GM10266 (cell line): ENCODE data around the gene LAMA2.

Source experiments
- DNase-seq: peaks from one replicate; pipeline ENCODE4 v3.0.0; 2012; ENCODE audit errors: extremely low spot score
- TF ChIP-seq, protein P1 (sequence below): IDR thresholded peaks from 2 replicates; pipeline ENCODE4 v1.5.1; 2012; ENCODE audit warnings: mild to moderate bottlenecking, low read depth; ENCODE audit not compliant: control insufficient read depth, insufficient read depth; ENCODE audit errors: missing control alignments

The LAMA2 gene, protein sequence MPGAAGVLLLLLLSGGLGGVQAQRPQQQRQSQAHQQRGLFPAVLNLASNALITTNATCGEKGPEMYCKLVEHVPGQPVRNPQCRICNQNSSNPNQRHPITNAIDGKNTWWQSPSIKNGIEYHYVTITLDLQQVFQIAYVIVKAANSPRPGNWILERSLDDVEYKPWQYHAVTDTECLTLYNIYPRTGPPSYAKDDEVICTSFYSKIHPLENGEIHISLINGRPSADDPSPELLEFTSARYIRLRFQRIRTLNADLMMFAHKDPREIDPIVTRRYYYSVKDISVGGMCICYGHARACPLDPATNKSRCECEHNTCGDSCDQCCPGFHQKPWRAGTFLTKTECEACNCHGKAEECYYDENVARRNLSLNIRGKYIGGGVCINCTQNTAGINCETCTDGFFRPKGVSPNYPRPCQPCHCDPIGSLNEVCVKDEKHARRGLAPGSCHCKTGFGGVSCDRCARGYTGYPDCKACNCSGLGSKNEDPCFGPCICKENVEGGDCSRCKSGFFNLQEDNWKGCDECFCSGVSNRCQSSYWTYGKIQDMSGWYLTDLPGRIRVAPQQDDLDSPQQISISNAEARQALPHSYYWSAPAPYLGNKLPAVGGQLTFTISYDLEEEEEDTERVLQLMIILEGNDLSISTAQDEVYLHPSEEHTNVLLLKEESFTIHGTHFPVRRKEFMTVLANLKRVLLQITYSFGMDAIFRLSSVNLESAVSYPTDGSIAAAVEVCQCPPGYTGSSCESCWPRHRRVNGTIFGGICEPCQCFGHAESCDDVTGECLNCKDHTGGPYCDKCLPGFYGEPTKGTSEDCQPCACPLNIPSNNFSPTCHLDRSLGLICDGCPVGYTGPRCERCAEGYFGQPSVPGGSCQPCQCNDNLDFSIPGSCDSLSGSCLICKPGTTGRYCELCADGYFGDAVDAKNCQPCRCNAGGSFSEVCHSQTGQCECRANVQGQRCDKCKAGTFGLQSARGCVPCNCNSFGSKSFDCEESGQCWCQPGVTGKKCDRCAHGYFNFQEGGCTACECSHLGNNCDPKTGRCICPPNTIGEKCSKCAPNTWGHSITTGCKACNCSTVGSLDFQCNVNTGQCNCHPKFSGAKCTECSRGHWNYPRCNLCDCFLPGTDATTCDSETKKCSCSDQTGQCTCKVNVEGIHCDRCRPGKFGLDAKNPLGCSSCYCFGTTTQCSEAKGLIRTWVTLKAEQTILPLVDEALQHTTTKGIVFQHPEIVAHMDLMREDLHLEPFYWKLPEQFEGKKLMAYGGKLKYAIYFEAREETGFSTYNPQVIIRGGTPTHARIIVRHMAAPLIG (N-terminal part only)

DNA sequence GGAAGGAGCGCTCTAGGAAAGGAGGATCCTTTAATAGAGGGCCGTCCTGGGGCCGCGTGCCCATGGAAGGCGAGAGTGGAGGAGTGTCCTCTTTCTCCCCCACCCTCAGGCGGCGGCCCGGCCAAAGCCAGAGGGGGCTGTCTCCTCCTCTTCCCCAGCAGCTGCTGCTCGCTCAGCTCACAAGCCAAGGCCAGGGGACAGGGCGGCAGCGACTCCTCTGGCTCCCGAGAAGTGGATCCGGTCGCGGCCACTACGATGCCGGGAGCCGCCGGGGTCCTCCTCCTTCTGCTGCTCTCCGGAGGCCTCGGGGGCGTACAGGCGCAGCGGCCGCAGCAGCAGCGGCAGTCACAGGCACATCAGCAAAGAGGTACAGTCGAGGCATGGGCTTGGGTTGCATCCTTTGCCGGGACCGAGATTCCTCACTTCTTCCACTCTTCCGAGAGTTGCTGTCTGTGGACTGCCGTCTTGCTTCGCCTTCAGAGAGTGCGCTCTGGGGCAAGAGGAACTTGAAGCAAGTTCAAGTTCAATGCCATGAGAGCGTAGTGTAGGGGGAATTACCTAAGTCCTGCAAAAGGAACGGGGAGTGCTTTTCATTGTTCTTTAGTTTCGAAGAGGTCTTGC lies at the start of gene LAMA2:
LAMA2 (plus strand) TSS at position 148 of the 621 bp plus-strand sequence; CDS start at position 256, 108 bp downstream.
- no peak for DNase-seq
- TF ChIP-seq, protein P1, sequence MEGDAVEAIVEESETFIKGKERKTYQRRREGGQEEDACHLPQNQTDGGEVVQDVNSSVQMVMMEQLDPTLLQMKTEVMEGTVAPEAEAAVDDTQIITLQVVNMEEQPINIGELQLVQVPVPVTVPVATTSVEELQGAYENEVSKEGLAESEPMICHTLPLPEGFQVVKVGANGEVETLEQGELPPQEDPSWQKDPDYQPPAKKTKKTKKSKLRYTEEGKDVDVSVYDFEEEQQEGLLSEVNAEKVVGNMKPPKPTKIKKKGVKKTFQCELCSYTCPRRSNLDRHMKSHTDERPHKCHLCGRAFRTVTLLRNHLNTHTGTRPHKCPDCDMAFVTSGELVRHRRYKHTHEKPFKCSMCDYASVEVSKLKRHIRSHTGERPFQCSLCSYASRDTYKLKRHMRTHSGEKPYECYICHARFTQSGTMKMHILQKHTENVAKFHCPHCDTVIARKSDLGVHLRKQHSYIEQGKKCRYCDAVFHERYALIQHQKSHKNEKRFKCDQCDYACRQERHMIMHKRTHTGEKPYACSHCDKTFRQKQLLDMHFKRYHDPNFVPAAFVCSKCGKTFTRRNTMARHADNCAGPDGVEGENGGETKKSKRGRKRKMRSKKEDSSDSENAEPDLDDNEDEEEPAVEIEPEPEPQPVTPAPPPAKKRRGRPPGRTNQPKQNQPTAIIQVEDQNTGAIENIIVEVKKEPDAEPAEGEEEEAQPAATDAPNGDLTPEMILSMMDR, result no peak

- no peak for DNase-seq
- TF ChIP-seq, protein P1, result no peak
These were observed 46.2 kb upstream of the LAMA2 start for GRCh38 chr6:128836761-128837160.

DNA sequence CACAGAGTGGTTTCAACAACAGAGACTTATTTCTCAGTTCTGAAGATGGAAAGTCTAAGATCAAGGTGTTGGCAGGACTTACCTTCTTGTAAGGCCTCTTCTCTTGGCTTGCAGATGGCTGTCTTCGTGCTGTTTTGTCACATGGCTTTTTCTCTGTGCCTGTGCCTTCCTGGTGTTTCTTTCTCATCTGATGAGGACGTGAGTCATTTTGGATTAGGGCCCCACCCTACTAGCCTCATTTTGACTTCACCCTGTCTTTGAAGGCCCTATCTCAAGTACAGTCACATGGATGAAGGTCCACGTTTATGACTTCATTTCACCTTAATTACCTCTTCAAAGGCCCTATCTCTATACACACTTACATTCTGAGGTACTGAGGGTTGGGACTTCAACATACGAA lies 41.4 kb upstream of the LAMA2 start:
- DNase-seq, result no peak
- TF ChIP-seq, protein P1, result no peak

GRCh38 chr6:128844598-128844997 lies 38.3 kb upstream of the LAMA2 start:
- no peak for DNase-seq
- TF ChIP-seq, protein P1, result no peak

GRCh38 chr6:128847431-128848210 lies 35.3 kb upstream of the LAMA2 start:
- no peak for DNase-seq

More at GRCh38 chr6:128847431-128848210, 35.3 kb upstream of the LAMA2 start:
- TF ChIP-seq, protein P1, result no peak
